AG04449 (cell line): ENCODE results near the gene FYB1.

Experiments
- CTCF ChIA-PET: fragments of 350-600 bp; formaldehyde crosslinking; extraction: SDS; loops from one replicate; lab custom pipeline; 2021; ENCODE audit warnings: antibody characterized with exemption; lab: Yijun Ruan, JAX
- POLR2A ChIA-PET: fragments of 400-600, 350-600 bp; formaldehyde crosslinking; extraction: SDS; loops from one replicate; lab custom pipeline; 2020; ENCODE audit warnings: antibody characterized with exemption, inconsistent platforms; lab: Yijun Ruan, JAX
- DNase-seq: peaks from one replicate; pipeline ENCODE4 v3.0.0-alpha.2; 2010; ENCODE audit warnings: low read depth, low spot score
- H3K4me3 ChIP-seq: 2 replicates; pipeline ENCODE4 v1.5.1; 2011; ENCODE audit warnings: low read depth, mild to moderate bottlenecking, control low read depth, low read length
- CTCF ChIP-seq: IDR thresholded peaks from one replicate; pipeline ENCODE4 v1.5.1; 2011; ENCODE audit warnings: mild to moderate bottlenecking, moderate library complexity, low read length, control low read depth, inconsistent platforms; ENCODE audit not compliant: insufficient read depth; ENCODE audit errors: missing control alignments

Gene FYB1

DNA sequence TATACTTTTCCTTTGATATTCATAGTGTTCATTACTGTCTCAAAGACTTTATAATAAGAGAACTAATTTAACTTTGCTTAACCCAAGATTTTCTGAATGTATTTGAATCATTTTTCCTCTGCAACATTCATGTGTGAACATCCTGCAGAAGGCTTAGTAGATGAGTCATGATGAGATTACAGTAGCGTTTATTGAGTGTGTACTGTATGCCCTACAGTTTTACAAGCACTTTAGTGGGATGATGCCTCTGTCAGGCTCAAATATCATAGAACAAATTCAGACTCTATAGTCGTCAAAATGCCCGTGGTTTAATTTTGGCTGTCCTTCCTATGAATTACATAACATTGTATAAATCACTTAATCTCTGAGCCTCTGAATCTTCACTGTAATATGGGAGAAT, 41.2 kb downstream of the FYB1 start:
- POLR2A ChIA-PET = no interaction called here

DNA sequence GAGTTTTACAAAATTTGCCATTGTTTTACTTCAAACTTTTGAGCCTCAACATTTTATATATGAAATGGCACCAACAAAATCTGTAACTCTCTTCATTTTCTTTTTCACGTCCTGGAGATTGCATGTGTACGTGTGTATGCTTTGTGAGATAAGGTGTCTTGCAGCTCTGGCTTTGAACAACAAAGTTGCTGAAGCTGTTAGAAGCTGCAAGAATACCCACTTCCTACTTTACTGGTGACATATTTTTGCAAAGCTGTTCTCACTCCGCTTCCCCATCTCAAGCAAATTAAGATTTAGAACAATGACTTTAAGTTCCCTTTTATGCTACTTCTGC, 41.8 kb downstream of the FYB1 start:
- POLR2A ChIA-PET = no interaction called here
- no peak for TF ChIP-seq CTCF
- no peak overlapping the region for H3K4me3 ChIP-seq
- DNase-seq = no peak
- CTCF ChIA-PET = interaction anchor here (1.1 to 2.9 kb wide), 3 partner anchors 11 to 39 kb away, joined by 3 to 13 read pairs (median 3); no protein-coding TSS in a partner anchor

More for the DNA sequence above, 41.2 kb downstream of the FYB1 start:
- TF ChIP-seq CTCF = no peak
- DNase-seq = no peak
- CTCF ChIA-PET = interaction anchor here (1.0 to 2.9 kb wide), 3 partner anchors 11 to 39 kb away, joined by 3 to 13 read pairs (median 5); no protein-coding TSS in a partner anchor
- H3K4me3 ChIP-seq = no peak overlapping the region

DNA sequence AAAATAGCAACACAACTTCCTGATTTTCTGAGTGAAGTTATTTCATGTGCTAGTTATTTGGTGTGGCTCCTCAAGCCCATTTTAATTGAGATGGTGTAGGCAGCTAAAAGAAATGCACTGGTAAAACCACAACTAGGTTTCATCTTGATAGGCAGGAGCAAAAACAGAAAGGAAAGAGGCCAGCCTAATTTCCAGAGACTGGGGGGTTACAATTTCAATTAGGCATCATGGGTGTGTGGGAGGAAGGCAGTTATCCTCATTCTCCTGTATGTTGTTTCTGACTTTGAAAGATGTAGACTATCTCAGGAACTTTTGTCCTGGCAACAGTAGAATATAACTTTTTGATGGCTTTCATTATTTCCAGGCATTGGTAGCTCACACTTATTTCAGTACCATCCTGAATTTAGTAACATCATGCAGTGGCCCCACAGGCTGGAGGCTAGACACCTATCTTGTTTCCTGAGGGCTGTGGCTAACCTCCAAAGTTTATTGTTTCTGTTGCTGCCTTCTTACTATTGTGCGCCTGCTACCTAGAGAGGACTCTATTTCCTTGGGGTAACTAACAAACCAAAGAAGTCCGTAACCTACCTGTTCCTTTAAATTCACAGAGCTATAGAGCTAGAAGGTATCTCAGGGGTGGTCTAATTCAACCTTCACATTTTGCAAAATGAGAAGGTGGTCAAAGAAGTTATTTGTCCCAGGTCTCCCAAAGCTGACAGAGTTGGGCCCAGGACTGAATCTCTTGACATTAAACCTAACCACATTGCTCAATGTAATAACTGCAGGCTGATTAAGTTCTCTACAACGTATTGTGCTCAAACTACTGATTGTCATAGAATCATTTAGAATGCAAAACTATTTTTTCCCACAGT, 42.4 kb downstream of the FYB1 start:
- CTCF ChIA-PET = interaction anchor here (1.1 to 2.9 kb wide), 3 partner anchors 10 to 40 kb away, joined by 3 to 13 read pairs (median 3); no protein-coding TSS in a partner anchor
- H3K4me3 ChIP-seq = no peak overlapping the region
- POLR2A ChIA-PET = no interaction called here
- DNase-seq = no peak
- TF ChIP-seq CTCF = no peak

GRCh38 chr5:39175273-39175955, 43.9 kb downstream of the FYB1 start:
- TF ChIP-seq CTCF = no peak
- ChIA-PET CTCF (interaction anchor here (1.3 to 2.9 kb wide), 2 partner anchors 11 to 42 kb away, joined by 3 to 13 read pairs; no protein-coding TSS in a partner anchor), POLR2A (no interaction called here)
- H3K4me3 ChIP-seq = no peak overlapping the region
- no peak for DNase-seq

DNA sequence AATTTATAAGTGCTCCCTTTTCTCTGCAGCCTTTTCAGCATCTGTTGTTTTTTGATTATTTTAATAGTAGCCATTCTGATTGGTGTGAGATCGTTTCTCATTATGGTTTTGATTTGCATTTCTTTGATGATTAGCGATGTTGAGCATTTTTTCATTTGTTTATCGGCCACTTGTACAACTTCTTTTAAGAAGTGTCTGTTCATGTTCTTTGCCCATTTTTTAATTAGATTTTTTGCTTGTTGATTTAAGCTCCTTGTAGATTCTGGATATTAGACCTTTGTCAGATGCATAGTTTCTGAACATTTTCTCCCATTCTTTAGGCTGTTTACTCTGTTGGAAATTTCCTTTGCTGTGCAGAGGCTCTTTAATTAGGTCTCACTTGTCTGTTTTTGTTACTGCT, 46.3 kb downstream of the FYB1 start:
- H3K4me3 ChIP-seq = no peak overlapping the region
- ChIA-PET POLR2A (no interaction called here), CTCF (interaction anchor here (1.1 to 6.5 kb wide), 2 partner anchors 9 to 45 kb away, joined by 4 to 26 read pairs; partner anchors contain the start of gene FYB1)
- no peak for DNase-seq
- TF ChIP-seq CTCF = no peak

GRCh38 chr5:39172593-39172992, 46.8 kb downstream of the FYB1 start:
- no peak for DNase-seq

More at GRCh38 chr5:39172593-39172992, 46.8 kb downstream of the FYB1 start:
- no peak overlapping the region for H3K4me3 ChIP-seq
- POLR2A ChIA-PET = no interaction called here
- CTCF ChIA-PET = interaction anchor here (0.7 to 6.5 kb wide), 3 partner anchors 10 to 111 kb away, joined by 3 to 26 read pairs (median 4); partner anchors contain the start of gene FYB1
- TF ChIP-seq CTCF = no peak
